T-helper 1 cell treated with Interleukin-12 subunit alpha and Interleukin-12 subunit beta and Interleukin-4 antibody, amounts not matched to agents 30 ng/mL and 1 ng/mL, for 36 hours (primary cell): ENCODE measurements around the gene FAU. TPM values are rescaled to one million over a fixed set of nuclear protein-coding genes. Genes with fewer than 3 reads are reported as not detected.

ENCODE experiments used
- intact Hi-C: fragments of 100-400 bp; cut with micrococcal nuclease; formaldehyde crosslinking; loops from one replicate; pipeline ENCODE4 v1.15.1; 2024
- total RNA-seq: library from RNA; stranded (reverse); gene quantifications from 2 replicates; pipeline ENCODE4 v1.2.3, GENCODE V29; 2022

Gene FAU
- total RNA-seq, 1 donor from 2014 or later = 978 TPM

DNA sequence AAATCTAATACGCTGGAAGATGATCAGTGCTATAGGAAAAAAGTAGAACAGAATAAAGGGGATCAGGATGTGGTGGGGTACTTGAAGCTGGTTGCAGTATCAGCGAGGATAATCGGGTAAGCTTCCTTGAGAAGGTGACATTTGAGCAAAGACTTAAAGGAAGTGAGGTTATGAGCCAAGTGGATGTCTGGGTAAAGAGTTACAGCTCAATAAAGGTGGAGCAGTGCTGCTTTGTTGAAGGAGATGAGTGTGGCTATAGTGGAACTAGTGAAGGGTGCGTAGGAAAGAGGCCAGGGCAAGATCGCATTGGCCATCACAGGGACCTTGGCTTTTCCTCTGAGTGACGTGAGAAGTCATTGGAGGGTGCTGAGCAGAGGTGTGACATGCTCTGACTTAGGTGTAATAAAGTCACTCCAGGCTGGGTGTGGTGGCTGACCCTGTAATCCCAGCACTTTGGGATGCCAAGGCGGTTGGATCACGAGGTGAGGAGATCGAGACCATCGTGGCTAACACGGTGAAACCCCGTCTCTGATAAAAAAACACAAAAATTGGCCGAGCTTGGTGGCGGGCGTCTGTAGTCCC is 14.7 kb upstream of the FAU start:
- intact Hi-C loops = loop anchor here (5.0 kb wide), 1 partner anchor 196 kb away; the partner anchor contains the start of gene DPF2

DNA sequence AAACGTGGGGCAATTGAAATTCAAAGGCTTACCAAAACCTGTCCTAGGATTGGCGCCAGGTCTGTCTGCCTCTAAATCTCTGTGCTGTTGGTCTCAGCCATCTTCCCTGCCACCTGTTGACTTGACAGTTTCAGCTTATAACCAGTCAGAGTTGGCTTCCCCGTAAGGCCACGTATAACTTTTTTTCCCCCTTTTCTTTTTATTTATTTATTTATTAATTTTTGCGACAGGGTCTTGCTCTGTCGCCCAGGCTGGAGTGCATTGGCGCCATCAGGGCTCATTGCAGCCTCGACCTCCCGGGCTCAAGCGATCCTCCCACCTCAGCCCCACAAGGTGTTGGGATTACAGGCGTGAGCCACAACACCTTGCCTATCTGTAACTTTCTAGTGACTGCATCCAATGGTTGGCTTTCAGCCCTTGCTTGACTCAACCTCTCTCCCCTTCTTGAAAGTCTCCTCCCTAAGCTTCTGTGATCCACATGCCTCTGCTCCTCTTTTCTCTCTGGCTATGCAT is 13.8 kb upstream of the FAU start:
- intact Hi-C loops = loop anchor here (1.0 to 5.0 kb wide), 10 partner anchors 18 to 357 kb away; partner anchors contain the start of genes ATG2A, CAPN1, DPF2 and POLA2

- intact Hi-C loops = loop anchor here (1.0 to 5.0 kb wide), 12 partner anchors 13 to 392 kb away; partner anchors contain the start of genes ATG2A, CAPN1, DPF2 and FAU
Measured at GRCh38 chr11:65134952-65135632, 13.2 kb upstream of the FAU start.

DNA sequence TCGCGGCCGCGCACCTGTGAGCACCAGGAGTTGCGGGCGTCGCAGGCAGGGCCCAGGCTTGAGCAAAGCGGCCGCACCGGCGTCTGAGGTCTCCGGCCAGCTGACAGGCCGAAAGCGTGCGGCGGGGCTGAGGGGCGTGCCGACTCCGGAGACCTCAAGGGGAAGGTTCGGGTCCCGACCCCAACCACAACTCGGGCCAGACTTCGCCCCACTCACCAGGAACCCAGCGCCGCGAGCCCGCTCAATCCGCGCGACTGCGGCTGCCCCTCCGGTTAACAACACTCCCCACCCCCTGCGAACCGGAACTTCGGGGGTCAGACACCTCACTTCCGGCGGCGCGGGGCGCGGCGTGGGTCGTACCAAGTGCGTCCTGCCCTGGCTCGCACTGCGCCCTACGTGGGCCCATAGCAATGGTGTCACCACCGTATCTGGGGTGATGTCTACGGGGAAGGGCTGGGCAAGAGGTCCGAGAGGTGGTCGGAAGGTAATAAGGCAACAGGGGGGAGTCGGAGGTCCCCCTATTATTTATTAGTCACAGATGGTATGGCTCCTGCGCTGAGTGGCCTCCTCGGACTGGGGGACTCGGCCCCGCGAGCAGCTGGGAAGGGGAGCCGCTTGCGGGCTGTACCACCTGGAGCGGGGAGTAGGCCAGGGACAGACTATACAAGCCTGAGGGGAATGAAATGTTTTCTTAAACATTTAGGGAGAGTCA is 12.5 kb upstream of the FAU start, which contains the start of gene SYVN1:
TSS of gene SYVN1 (minus strand) at position 280 of the 712 bp plus-strand sequence. CDS start 918 bp downstream, outside the sequence.
- intact Hi-C loops = loop anchor here (1.0 to 5.0 kb wide), 4 partner anchors 12 to 393 kb away; partner anchors contain the start of genes ATG2A, FAU, MRPL49 and POLA2

GRCh38 chr11:65133724-65134123 is 11.8 kb upstream of the FAU start:
- intact Hi-C loops = loop anchor here (1.0 to 5.0 kb wide), 4 partner anchors 11 to 394 kb away; partner anchors contain the start of genes ATG2A, FAU, MRPL49 and POLA2

DNA sequence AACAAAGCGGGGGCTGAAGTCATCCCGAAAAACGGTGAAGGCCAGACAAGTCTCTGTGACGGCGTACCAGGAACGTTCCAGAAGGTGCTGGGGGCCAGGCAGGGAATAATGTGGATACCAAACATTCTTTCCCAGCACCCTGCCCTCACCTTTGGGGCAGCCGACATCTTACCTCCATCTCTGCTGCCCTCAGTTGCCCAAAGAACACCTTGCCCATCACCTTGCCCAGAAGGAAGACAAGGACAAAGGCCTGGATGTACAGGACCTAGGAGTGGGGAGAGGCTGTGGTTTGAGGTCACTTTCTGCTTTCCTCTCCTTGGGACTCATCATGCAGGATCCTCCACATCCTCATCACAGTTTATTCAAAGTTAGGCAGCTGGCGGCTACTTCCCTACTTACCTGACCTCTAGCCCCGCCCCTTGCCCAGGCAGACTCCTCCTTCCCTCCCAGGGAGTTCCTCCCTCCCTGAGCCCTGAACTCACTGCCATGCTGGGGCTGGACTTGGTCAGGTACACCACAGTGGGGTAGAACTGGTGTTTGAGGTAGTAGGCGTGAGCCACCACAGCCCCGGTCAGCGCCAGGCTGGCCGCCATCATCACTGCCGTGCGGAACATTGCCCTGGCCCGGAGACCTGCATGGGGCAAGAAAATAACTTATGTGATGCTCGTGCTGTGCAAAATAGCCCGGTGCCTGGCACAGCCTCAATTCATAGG is 11.2 kb upstream of the FAU start:
- intact Hi-C loops = loop anchor here (5.0 kb wide), 1 partner anchor 394 kb away; the partner anchor contains the start of gene SCYL1

GRCh38 chr11:65132238-65132987 is 10.5 kb upstream of the FAU start:
- intact Hi-C loops = loop anchor here (5.0 kb wide), 1 partner anchor 395 kb away; the partner anchor contains the start of gene SCYL1

DNA sequence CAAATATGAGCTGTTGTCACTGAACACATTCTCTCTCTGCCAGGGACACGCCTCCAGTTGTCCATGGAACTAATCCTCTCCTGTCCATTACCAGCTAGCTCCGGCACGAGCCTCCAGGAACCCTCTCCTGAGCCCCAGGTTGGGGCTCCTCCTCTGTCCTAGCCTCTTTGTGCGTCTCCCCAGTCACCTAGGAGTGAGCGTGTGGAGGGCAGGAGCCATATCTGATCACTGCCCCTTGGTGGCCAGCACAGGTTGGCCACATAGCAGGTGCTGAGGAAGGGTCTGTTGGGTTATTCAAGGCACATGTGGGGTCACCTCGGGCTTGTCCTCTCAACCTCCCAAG is 9.9 kb upstream of the FAU start:
- intact Hi-C loops = loop anchor here (5.0 kb wide), 1 partner anchor 395 kb away; the partner anchor contains the start of gene SCYL1

DNA sequence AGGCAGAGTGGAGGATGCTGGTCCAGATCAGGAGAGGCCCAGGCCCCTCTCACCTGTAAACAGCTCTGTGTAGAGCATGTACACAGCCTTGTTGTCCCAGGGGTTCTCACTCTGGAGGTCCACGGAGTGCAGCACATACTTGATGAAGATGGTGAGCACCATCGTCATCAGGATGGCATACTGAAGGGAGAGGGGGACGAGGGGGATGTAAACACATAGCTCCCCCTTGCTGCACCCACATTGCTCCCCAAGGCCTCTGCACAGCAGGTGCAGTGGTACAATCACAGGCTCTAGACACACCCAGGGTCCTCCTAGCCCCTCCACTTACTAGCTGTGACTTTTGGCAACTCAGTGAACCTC is 9.5 kb upstream of the FAU start:
- intact Hi-C loops = loop anchor here (5.0 kb wide), 1 partner anchor 396 kb away; the partner anchor contains the start of gene SCYL1

DNA sequence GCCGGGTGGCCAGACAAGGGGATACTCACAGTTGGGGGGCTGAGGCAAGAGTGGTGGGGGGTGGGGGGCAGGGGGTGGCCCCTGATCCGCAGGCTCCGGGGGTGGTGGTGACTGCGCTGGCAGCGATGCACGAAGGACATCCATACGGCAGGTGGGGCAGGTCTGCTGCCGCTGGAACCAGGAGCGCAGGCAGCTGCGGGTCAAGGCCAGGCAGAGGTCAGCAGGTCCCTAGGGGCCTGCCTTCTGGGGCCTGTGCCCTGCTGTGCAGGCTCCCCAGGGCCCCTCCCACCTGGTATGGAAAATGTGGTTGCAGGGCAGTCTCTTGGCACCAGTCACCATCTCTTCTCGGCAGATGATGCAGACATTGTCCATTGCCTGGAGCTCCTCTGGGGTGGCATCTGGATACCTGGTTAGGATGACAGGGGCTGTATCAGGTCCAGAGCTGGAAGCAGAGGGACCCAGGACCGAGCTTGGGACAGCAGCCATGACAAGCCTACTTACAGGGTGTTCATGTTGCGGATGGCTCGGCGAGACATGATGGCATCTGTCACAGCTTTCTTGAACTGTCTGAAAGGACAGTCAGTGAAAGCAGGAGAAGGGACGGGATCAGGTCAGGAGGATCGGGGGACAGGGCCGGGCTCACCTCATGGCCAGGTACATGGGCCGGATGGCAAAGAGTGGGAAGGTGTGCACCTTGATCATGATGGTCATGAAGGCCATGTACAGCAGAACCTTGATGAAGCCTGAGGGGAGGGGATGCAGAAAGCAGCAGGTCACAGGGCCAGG is 8.9 kb upstream of the FAU start:
- intact Hi-C loops = loop anchor here (5.0 kb wide), 1 partner anchor 396 kb away; the partner anchor contains the start of gene SCYL1

DNA sequence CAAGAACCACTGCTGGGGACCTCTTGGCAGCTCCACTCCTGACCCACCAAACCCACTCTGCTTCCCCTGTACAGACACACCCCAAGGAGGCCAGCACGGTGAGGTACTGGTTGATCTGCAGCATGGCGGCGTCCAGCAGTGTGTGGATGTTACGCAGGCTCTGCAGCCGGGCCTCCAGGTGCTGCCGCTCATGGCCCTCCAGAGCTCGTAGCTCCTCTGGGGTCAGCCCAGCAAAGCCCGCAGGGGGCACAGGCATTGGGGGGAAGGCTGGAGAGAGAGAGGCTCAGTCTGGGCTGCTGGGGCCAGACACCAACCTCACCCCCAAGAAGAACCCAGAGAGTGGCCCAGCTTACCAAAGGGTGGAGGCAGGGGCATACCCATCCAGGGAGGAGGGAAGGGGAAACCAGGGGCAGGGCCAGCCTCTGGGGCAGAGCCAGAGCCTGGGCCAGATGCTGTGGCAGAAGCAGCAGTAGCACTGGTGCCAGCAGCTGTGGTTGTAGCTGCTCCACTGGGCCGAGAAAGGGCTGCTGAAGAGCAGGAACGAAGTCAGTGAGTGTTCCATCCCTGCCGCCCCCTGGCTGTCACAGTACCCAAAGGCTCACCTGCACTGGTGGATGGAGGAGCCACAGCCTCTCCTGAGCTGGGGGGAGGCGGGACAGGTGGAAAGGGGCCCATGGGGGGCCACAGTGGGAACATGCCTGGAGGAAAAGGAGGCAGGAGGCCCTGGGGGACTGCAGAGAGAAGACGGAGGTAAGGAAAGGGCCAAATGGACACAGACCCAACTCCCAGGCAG is 7.9 kb upstream of the FAU start:
- intact Hi-C loops = loop anchor here (5.0 to 10.0 kb wide), 2 partner anchors 397 to 1215 kb away; partner anchors contain the start of genes B4GAT1, BRMS1 and SCYL1

DNA sequence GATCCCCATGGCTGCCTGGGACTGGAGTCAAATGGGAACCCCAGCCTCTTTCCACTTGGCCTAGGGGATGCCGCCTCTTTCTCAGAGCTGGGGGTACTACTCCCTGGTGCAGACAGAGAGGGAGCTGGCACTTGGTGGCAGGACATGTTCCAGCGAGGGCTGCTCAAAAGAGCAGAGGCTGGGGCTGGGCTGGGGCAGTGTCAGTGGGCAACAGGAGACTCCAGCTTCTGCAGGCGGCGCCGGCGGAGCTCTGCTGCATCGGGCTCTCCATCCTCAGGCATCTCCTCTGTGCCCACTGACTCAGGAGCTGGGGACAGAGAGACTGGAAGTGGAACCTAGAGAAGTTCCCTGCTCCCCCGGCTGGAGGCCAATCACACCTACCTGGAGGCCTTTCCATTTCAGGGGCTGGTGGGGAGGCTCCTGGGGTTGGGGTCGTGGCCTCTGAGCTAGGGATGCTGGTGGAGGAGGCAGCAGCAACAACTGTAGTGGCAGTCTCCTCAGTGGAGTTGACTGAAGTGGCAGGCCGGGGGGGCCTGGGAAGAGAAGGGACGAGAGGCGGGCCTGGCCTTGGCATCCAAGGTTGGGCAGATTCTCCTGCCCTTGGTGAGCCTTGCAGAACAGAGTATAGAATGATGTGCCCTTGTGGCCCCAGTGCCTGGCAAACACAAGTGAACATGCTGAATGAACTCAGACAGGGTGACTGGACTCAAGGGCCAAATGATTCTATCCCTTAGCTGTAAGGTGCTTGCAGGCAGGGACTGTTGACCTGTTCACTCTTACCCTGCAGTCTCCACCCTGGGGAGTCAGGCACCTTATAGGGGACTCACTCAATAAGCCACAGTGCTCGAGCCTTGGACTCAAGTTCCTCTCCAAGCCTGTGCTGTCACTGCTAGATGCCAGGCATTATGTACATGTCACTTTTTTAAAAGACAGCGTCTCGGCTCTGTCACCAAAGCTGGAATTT is 6.5 kb upstream of the FAU start:
- intact Hi-C loops = loop anchor here (10.0 kb wide), 1 partner anchor 1216 kb away; the partner anchor contains the start of genes B4GAT1 and BRMS1

DNA sequence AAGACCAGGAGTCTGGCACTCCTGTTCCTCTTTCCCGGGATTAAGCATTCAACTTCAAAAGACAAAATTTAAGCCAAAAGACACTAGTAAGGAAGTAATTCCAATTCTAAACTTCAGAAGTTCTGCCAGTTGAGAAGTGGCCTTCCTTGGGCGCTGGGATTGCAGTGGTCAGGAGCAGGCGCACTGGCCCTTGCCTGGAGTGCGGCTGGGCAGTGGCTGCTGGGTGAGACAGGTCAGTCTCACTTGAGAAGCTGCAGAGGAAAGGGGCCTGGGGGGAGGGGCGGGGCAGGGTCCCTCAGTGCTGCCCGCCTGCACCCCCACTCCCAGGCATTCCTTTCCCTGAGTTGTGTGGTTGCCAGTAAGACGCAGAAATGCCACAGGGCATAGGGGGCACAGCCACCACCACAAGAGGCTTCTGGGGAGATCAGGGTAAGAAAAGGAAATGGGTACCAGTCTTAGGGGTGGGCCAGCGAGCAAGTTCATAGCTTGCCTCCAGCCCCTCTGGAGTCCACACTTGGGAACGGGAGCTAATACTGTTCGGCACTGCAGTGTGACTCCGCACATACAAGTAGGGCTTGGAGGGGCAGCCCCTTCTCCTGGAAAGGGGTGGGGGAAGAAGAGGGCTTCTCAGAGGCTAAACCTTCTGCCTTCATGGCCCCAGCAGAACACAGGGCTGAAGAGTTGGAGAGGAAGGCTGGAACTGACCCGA is 5.7 kb upstream of the FAU start:
- intact Hi-C loops = loop anchor here (10.0 kb wide), 1 partner anchor 1217 kb away; the partner anchor contains the start of genes B4GAT1 and BRMS1

GRCh38 chr11:65126624-65127274 is 4.8 kb upstream of the FAU start:
- intact Hi-C loops = loop anchor here (10.0 kb wide), 1 partner anchor 1218 kb away; the partner anchor contains the start of genes B4GAT1 and BRMS1
